Stimulated activated CD4-positive, alpha-beta T cell treated with anti-CD3 and anti-CD28 coated beads, Interleukin-12 subunit alpha, Interleukin-12 subunit beta, amount 100 ng/mL, for 48 hours (primary cell): Measurements from ENCODE around the gene ZNF568.

ENCODE experiments used
- DNase-seq, 3 donors: peaks; one replicate each; pipeline ENCODE4 v3.0.0-alpha.2; 2020; ENCODE audit warnings: low read depth in 2 of 3, low spot score in 1 of 3

ZNF568 gene

GRCh38 chr19:36997843-36998235 is 81.7 kb downstream of the ZNF568 start:
- no peak for DNase-seq

GRCh38 chr19:36999313-36999712 is 83.2 kb downstream of the ZNF568 start:
- DNase-seq, result no peak

GRCh38 chr19:37007587-37008220 is 91.6 kb downstream of the ZNF568 start:
- DNase-seq, result peak; percentile 3 to 12 (median 11)

- DNase-seq, result no peak
Measured at GRCh38 chr19:37009871-37010270, 93.7 kb downstream of the ZNF568 start.

GRCh38 chr19:37012093-37012745 is 96.1 kb downstream of the ZNF568 start:
- DNase-seq, result no peak

GRCh38 chr19:37014456-37014855 is 98.3 kb downstream of the ZNF568 start:
- no peak for DNase-seq

GRCh38 chr19:37045140-37045539 is 129.0 kb downstream of the ZNF568 start:
- DNase-seq, result no peak
